ENCODE measurements around the gene PTMA.

The PTMA gene

DNA sequence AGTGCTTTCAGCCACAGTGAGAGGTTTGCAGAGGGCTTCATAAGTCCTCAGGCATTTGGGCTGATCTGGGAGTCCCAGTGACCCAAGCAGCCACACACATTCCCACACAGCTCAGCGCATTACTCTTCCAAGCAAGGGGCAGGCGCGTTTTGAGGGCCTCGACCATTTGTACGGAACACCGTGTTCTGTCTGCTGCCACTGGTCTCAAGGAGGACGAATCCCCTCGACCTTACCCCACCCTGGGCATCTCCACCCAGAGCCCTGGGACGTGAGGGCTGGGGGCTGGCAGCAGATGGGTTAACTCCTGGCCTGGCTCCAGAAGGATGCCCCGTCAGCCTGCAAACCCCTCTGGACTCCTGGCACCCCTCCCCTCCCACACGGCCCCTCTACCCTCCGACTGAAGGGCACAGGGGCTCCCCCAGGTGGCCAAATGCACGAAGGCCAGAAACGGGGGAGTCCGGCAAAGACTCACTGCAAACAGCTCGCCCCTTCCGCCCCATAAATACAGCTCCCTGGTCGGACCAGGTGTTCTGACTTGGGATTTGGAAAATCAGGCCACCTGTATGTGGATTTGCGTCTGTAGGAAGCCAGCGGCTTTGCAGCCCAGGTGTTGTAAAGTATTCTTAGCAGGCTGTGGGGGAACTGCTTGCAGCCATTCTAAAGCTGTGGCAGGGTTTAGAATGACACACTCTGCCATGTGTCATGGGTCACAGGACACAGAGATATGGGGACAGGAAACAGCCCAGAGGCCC, 33.6 kb upstream of the PTMA start:
- TF ChIP-seq, protein P1, sequence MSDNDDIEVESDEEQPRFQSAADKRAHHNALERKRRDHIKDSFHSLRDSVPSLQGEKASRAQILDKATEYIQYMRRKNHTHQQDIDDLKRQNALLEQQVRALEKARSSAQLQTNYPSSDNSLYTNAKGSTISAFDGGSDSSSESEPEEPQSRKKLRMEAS (IDR thresholded peaks at IDR 0.05), result no peak; the same call in 1 of the 2 replicates
- TF ChIP-seq, protein P2, sequence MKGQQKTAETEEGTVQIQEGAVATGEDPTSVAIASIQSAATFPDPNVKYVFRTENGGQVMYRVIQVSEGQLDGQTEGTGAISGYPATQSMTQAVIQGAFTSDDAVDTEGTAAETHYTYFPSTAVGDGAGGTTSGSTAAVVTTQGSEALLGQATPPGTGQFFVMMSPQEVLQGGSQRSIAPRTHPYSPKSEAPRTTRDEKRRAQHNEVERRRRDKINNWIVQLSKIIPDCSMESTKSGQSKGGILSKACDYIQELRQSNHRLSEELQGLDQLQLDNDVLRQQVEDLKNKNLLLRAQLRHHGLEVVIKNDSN (IDR thresholded peaks at IDR 0.05), result no peak
- TF ChIP-seq TAF1 (IDR thresholded peaks at IDR 0.05; ENCODE audit: low read depth), result no peak
- TF ChIP-seq, protein P3, sequence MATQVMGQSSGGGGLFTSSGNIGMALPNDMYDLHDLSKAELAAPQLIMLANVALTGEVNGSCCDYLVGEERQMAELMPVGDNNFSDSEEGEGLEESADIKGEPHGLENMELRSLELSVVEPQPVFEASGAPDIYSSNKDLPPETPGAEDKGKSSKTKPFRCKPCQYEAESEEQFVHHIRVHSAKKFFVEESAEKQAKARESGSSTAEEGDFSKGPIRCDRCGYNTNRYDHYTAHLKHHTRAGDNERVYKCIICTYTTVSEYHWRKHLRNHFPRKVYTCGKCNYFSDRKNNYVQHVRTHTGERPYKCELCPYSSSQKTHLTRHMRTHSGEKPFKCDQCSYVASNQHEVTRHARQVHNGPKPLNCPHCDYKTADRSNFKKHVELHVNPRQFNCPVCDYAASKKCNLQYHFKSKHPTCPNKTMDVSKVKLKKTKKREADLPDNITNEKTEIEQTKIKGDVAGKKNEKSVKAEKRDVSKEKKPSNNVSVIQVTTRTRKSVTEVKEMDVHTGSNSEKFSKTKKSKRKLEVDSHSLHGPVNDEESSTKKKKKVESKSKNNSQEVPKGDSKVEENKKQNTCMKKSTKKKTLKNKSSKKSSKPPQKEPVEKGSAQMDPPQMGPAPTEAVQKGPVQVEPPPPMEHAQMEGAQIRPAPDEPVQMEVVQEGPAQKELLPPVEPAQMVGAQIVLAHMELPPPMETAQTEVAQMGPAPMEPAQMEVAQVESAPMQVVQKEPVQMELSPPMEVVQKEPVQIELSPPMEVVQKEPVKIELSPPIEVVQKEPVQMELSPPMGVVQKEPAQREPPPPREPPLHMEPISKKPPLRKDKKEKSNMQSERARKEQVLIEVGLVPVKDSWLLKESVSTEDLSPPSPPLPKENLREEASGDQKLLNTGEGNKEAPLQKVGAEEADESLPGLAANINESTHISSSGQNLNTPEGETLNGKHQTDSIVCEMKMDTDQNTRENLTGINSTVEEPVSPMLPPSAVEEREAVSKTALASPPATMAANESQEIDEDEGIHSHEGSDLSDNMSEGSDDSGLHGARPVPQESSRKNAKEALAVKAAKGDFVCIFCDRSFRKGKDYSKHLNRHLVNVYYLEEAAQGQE (IDR thresholded peaks at IDR 0.05; ENCODE audit: low read depth), result no peak
- peak; percentile 75 for TF ChIP-seq RAD21 (IDR thresholded peaks at IDR 0.05; ENCODE audit: low read depth)
- TF ChIP-seq CEBPB (IDR thresholded peaks at IDR 0.05), result no peak
- peak; percentile 87 for TF ChIP-seq ZBTB7A (IDR thresholded peaks at IDR 0.05; ENCODE audit: low read depth)

DNA sequence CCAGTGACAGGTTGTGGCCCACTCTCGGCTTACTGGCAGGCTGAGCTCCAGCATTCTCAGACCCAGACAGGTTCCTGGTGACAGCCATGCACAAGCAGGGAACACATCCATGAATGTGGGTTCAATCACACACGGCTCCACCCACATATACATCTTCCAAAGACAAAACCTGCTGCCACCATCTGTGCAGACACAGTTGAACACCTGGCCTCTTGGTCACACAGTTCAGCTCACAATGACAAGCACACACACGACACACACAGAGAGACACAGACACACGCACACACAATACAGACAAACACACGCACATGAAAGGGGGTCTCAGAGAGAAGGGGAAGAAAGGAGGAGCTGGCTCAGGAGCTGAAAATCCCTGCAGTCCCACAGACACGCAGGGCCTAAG, 32.1 kb upstream of the PTMA start:
- no peak for TF ChIP-seq CEBPB (IDR thresholded peaks at IDR 0.05)
- no peak for TF ChIP-seq RAD21 (IDR thresholded peaks at IDR 0.05; ENCODE audit: low read depth)
- TF ChIP-seq, protein P2 (IDR thresholded peaks at IDR 0.05), result no peak
- TF ChIP-seq YY1 (IDR thresholded peaks at IDR 0.05; ENCODE audit: low read depth), result no peak
- TF ChIP-seq ZBTB7A (IDR thresholded peaks at IDR 0.05; ENCODE audit: low read depth), result no peak
- TF ChIP-seq CREB1 (IDR thresholded peaks at IDR 0.05; ENCODE audit: low read depth), result no peak
- no peak for TF ChIP-seq EGR1 (IDR thresholded peaks at IDR 0.05)
- no peak for TF ChIP-seq NFIC (IDR thresholded peaks at IDR 0.05)

DNA sequence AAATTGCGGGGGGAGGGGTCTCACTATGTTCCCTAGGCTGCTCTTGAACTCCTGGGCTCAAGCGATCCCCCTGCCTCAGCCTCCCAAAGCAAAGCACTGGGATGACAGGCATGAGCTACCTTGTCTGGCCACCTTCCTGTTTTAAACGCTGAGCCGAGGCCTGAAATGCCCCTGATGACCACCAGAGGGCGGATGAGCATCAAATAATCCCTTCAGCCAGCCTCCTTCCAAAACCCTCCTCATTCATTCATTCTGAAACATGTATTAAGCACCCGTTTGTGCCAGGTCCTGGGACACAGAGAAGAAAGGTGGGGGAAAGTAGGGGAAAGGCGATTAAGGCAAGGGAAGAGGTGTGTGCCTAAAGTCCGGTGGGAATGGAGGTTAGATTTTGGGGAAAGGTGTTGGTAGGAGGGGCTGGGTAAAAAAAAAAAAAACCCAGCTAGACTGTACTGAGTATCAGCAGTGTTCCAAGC, 30.7 kb upstream of the PTMA start:
- TF ChIP-seq RAD21 (IDR thresholded peaks at IDR 0.05; ENCODE audit: low read depth), result peak; percentile 93
- TF ChIP-seq, protein P1 (IDR thresholded peaks at IDR 0.05), result no peak
- TF ChIP-seq TCF12 (IDR thresholded peaks at IDR 0.05; ENCODE audit: low read depth), result 0 out of 2 replicates have a peak, but pooled peaks have one; percentile 23

DNA sequence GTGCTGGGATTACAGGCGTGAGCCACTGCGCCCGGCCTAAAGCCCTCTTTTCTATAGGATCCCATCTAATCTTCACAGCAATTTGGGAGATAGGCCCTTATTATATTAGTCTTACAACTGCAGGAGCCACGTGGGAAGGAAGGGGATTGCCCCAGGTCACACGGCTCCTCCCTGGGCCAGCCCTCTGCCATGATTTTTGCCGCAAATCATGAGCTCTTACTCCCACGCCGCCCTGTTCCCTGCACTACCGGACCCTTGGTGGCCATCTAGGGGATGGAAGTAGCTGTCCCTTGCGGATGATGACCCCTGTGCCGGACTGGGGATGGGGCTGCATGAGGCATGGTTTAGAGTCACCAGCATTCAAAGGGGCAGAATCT, 28.4 kb upstream of the PTMA start:
- TF ChIP-seq, protein P2 (IDR thresholded peaks at IDR 0.05), result 0 out of 2 replicates have a peak, but pooled peaks have one; percentile 34
- no peak for TF ChIP-seq NFIC (IDR thresholded peaks at IDR 0.05)

DNA sequence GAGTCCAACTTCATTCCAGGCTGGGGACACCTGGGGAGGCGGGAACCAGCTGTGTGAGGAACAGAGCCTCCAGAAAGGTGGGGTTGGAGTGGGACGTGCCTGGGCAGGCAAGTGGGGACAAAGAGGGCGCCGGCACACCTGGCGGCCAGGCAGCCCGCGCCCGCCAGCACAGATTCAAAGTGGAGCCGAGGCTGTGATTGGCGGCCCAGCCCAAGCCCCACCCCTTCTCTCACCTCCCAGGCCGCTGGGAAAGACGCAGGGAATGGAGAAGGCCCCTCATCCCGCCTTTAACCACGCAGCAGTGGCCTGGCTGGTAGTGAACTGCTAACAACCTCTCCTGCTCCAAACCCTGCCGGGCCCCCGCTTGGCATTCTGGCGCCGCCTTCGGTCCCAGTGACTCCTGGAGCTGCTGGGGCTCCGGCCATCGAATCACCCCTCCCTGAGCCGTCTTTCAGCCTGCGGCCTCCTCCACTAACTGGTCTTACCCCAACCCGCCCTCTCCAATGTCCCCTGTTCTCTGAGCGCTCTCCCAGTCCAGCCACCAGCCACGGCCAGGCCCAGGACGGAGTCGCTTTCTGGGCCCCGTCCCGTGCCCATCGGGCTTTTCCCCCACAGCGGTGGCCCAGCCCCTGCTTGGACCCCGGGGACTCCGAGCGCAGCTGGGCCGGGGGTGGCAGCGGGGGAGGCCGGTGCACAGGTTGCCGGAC, 27.9 kb upstream of the PTMA start:
- TF ChIP-seq, protein P3 (IDR thresholded peaks at IDR 0.05; ENCODE audit: low read depth), result no peak
- TF ChIP-seq RAD21 (IDR thresholded peaks at IDR 0.05; ENCODE audit: low read depth) (no peak), YY1 (IDR thresholded peaks at IDR 0.05; ENCODE audit: low read depth) (no peak), TAF1 (IDR thresholded peaks at IDR 0.05; ENCODE audit: low read depth) (no peak), EP300 (IDR thresholded peaks at IDR 0.05; ENCODE audit: borderline replicate concordance) (no peak; the same call in 1 of the 2 replicates), EGR1 (IDR thresholded peaks at IDR 0.05) (no peak), ZBTB7A (IDR thresholded peaks at IDR 0.05; ENCODE audit: low read depth) (no peak), CEBPB (IDR thresholded peaks at IDR 0.05) (no peak), TCF12 (IDR thresholded peaks at IDR 0.05; ENCODE audit: low read depth) (no peak), FOXM1 (IDR thresholded peaks at IDR 0.05; ENCODE audit: borderline replicate concordance, low read depth) (no peak), NFIC (IDR thresholded peaks at IDR 0.05) (no peak), TEAD4 (IDR thresholded peaks at IDR 0.05) (no peak), CREB1 (IDR thresholded peaks at IDR 0.05; ENCODE audit: low read depth) (no peak)
- TF ChIP-seq, protein P1 (IDR thresholded peaks at IDR 0.05), result no peak
- TF ChIP-seq, protein P2 (IDR thresholded peaks at IDR 0.05), result no peak

All from Ishikawa (cell line).